Neural progenitor cell (in vitro differentiated cells): Measurements from ENCODE around the gene C20orf204.

Experiments
- CTCF ChIP-seq: fragments of 200-600 bp; sonication (generic); IDR thresholded peaks from 2 replicates; pipeline ENCODE4 v1.5.1; 2017; ENCODE audit warnings: antibody characterized with exemption, mild to moderate bottlenecking
- EZH2 ChIP-seq: fragments of 200-600 bp; sonication (generic); IDR thresholded peaks from 2 replicates; pipeline ENCODE4 v1.6.1; 2017; ENCODE audit warnings: antibody characterized with exemption, mild to moderate bottlenecking, moderate library complexity
- EZH2phosphoT487 ChIP-seq: fragments of 200-600 bp; sonication (generic); IDR thresholded peaks from 2 replicates; pipeline ENCODE4 v1.6.1; 2017; ENCODE audit warnings: antibody characterized with exemption

DNA sequence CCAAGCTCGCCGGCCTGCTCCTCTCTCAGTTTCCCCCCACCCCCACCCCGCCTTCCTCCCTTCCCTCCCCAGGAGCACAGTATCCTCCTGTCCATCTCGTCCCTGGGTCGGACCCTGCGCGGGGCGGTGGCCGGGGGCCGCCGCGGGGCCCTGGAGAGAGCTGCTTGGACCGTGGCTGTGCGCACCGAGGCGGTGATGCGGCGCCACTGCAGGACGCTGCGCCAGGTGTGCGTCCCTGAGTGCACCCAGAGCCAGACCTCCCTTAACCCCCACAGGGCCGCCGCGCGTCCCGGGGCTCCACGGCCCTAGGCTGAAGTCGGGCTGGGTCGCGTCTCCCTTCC lies 2.2 kb downstream of the C20orf204 start:
- TF ChIP-seq EZH2phosphoT487 (peak; percentile 84), CTCF (no peak), EZH2 (peak; percentile 97)
